ENCODE results near the gene ZNF496. TPM values are rescaled to one million over a fixed set of nuclear protein-coding genes. Genes with fewer than 3 reads are reported as not detected.

ZNF496 gene
- total RNA-seq, 1 donor from 2014 or later = 91.8 TPM

DNA sequence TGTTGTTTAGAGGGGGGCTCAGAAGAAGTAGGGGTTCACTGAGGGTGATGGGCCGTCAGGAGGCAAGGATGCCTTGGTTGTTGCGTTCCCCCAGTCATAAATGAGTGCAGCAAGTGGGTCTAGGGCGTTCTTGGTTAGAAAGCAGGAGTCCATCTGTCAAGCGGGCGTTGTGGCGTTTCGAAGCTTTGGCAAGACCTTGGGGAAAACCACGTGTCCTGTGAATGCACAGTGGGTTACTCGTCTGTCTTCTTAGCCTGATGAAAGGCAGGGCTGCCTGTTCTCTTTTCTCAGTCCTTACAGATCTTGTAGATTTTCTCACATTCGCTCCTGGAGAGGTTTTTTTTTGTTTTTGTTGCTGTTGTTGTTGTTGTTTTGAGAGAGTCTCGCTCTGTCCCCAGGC lies 6.3 kb upstream of the ZNF496 start:
- H3K4me3 ChIP-seq (ENCODE audit: low read depth, low read length) = no peak overlapping the region
- DNase-seq (ENCODE audit: low read depth) = no peak
- TF ChIP-seq, protein P1, sequence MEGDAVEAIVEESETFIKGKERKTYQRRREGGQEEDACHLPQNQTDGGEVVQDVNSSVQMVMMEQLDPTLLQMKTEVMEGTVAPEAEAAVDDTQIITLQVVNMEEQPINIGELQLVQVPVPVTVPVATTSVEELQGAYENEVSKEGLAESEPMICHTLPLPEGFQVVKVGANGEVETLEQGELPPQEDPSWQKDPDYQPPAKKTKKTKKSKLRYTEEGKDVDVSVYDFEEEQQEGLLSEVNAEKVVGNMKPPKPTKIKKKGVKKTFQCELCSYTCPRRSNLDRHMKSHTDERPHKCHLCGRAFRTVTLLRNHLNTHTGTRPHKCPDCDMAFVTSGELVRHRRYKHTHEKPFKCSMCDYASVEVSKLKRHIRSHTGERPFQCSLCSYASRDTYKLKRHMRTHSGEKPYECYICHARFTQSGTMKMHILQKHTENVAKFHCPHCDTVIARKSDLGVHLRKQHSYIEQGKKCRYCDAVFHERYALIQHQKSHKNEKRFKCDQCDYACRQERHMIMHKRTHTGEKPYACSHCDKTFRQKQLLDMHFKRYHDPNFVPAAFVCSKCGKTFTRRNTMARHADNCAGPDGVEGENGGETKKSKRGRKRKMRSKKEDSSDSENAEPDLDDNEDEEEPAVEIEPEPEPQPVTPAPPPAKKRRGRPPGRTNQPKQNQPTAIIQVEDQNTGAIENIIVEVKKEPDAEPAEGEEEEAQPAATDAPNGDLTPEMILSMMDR (IDR thresholded peaks at IDR 0.05; ENCODE audit: insufficient read depth, low read length, poor library complexity, severe bottlenecking) = no peak
- no peaks in the 10 kb centered on the region for H3K36me3 ChIP-seq (ENCODE audit: control insufficient read depth, insufficient read depth, low read length)
- H3K27me3 ChIP-seq (ENCODE audit: control insufficient read depth, insufficient read depth, low read length) = no peaks in the 10 kb centered on the region

- Histone ChIP-seq H3K4me3 (ENCODE audit: low read depth, low read length) (no peak overlapping the region), H3K36me3 (ENCODE audit: control insufficient read depth, insufficient read depth, low read length) (no peaks in the 10 kb centered on the region), H3K27me3 (ENCODE audit: control insufficient read depth, insufficient read depth, low read length) (no peaks in the 10 kb centered on the region)
- TF ChIP-seq, protein P1 (IDR thresholded peaks at IDR 0.05; ENCODE audit: insufficient read depth, low read length, poor library complexity, severe bottlenecking) = no peak
- peak; percentile 19 for DNase-seq (ENCODE audit: low read depth)
These were observed 5.6 kb upstream of the ZNF496 start for GRCh38 chr1:247337250-247337746.

DNA sequence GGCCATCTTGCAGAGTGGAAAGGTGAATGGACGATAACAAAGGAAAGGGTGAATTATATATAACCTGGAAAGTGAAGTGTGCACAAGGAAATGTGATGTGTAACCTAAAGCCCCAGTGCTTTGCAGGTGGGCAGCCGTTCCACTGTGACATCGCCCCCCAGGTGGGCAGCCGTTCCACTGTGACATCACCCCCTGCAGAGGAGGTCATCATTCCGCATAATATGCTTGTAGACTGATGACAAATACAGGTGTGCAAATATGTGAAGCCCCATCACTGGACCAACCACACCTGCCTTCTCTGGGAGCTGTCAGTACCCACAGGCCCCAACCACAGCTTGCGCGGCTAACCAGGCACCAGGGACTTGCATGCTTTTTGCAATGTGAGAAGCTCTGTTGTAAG lies 4.7 kb upstream of the ZNF496 start:
- Histone ChIP-seq H3K4me3 (ENCODE audit: low read depth, low read length) (no peak overlapping the region), H3K27me3 (ENCODE audit: control insufficient read depth, insufficient read depth, low read length) (no peaks in the 10 kb centered on the region), H3K36me3 (ENCODE audit: control insufficient read depth, insufficient read depth, low read length) (no peaks in the 10 kb centered on the region)
- TF ChIP-seq, protein P1 (IDR thresholded peaks at IDR 0.05; ENCODE audit: insufficient read depth, low read length, poor library complexity, severe bottlenecking) = no peak
- DNase-seq (ENCODE audit: low read depth) = no peak

DNA sequence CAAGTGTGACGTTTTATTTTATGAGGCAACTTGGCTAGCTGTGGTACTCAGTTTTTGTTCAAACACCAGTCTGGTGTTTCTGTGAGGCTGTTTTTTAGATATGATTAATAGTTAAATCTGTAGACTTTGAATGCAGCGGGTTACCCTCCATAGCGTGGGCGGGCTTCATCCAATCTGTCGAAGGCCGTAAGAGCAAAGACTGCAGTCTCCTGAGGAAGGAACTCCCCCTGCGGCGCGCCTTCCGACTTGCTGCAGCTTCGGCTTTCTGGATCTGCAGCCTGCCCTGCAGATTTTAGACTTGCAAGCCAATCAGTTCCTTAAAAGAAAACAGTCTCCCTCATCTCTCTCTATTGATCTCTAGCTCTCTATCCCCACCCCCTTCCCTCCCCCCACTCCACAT lies 4.2 kb upstream of the ZNF496 start:
- Histone ChIP-seq H3K27me3 (ENCODE audit: control insufficient read depth, insufficient read depth, low read length) (no peaks in the 10 kb centered on the region), H3K4me3 (ENCODE audit: low read depth, low read length) (no peak overlapping the region), H3K36me3 (ENCODE audit: control insufficient read depth, insufficient read depth, low read length) (no peaks in the 10 kb centered on the region)
- TF ChIP-seq, protein P1 (IDR thresholded peaks at IDR 0.05; ENCODE audit: insufficient read depth, low read length, poor library complexity, severe bottlenecking) = no peak
- no peak for DNase-seq (ENCODE audit: low read depth)

GRCh38 chr1:247334378-247335133 lies 2.9 kb upstream of the ZNF496 start:
- Histone ChIP-seq H3K36me3 (ENCODE audit: control insufficient read depth, insufficient read depth, low read length) (peaks cover 2% of the 10 kb centered on the region), H3K4me3 (ENCODE audit: low read depth, low read length) (no peak overlapping the region), H3K27me3 (ENCODE audit: control insufficient read depth, insufficient read depth, low read length) (no peaks in the 10 kb centered on the region)
- TF ChIP-seq, protein P1 (IDR thresholded peaks at IDR 0.05; ENCODE audit: insufficient read depth, low read length, poor library complexity, severe bottlenecking) = no peak
- DNase-seq (ENCODE audit: low read depth) = no peak
